ENCODE data around the gene MED13L.

Gene MED13L

GRCh38 chr12:115943630-115944391 is 333.7 kb downstream of the MED13L start:
- no peak for TF ChIP-seq CTCF (IDR thresholded peaks at IDR 0.05; ENCODE audit: borderline replicate concordance, insufficient read depth, low read depth, low read length)
- H3K4me3 ChIP-seq (ENCODE audit: low read depth, low read length), result no peak overlapping the region

- TF ChIP-seq CTCF (IDR thresholded peaks at IDR 0.05; ENCODE audit: borderline replicate concordance, insufficient read depth, low read depth, low read length), result no peak
- no peak overlapping the region for H3K4me3 ChIP-seq (ENCODE audit: low read depth, low read length)
Observed at GRCh38 chr12:115943310-115943629, 334.2 kb downstream of the MED13L start.

- TF ChIP-seq CTCF (IDR thresholded peaks at IDR 0.05; ENCODE audit: borderline replicate concordance, insufficient read depth, low read depth, low read length), result no peak
- H3K4me3 ChIP-seq (ENCODE audit: low read depth, low read length), result no peak overlapping the region
Observed at GRCh38 chr12:115942346-115942745, 335.1 kb downstream of the MED13L start.

- TF ChIP-seq CTCF (IDR thresholded peaks at IDR 0.05; ENCODE audit: borderline replicate concordance, insufficient read depth, low read depth, low read length), result no peak
- no peak overlapping the region for H3K4me3 ChIP-seq (ENCODE audit: low read depth, low read length)
Observed at GRCh38 chr12:115941362-115941761, 336.1 kb downstream of the MED13L start.

- no peak for TF ChIP-seq CTCF (IDR thresholded peaks at IDR 0.05; ENCODE audit: borderline replicate concordance, insufficient read depth, low read depth, low read length)
- no peak overlapping the region for H3K4me3 ChIP-seq (ENCODE audit: low read depth, low read length)
Observed at GRCh38 chr12:115938794-115939377, 338.6 kb downstream of the MED13L start.

- no peak overlapping the region for H3K4me3 ChIP-seq (ENCODE audit: low read depth, low read length)
- no peak for TF ChIP-seq CTCF (IDR thresholded peaks at IDR 0.05; ENCODE audit: borderline replicate concordance, insufficient read depth, low read depth, low read length)
Observed at GRCh38 chr12:115936997-115937916, 340.2 kb downstream of the MED13L start.
